Colon (tissue), 2 donors: Measurements from ENCODE around the gene AJAP1.

ENCODE experiments used
- FAIRE-seq: peaks from 2 replicates; lab custom pipeline; 2012; peaks lifted over from hg19 to GRCh38; lab: Jason Lieb, UNC
- donor health status: control.
- donor health status: control.

Gene AJAP1

DNA sequence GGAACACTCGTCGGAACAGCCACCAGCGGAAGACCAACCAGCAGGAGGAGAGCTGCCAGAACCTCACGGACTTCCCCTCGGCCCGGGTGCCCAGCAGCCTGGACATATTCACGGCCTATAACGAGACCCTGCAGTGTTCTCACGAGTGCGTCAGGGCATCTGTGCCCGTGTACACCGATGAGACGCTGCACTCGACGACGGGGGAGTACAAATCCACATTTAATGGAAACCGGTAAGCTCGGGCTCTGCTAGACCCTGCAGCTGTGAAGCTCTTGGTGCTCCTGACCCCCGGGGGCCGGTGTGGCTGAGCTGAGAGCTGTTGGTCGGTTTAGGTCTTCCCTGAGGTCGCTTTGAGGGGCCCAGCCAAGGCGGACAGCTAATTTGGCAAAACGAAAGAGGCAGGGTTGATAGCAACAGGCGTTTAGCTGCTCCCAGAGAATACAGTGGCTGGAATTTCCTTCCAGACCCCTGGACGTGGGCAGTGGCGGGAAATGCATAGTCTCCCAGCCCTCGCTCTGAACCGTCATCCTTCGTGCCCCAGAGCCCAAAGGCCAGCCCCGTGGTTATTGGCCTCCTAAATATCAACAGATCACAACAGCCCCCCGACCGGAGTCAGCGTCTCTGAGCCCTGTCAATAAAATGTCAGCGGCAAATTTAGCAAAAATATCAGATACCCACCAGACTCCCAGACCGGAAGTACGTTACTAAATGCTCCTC lies 118.0 kb downstream of the AJAP1 start:
- no peak for FAIRE-seq

GRCh38 chr1:4773226-4773625 lies 118.8 kb downstream of the AJAP1 start:
- FAIRE-seq = no peak

DNA sequence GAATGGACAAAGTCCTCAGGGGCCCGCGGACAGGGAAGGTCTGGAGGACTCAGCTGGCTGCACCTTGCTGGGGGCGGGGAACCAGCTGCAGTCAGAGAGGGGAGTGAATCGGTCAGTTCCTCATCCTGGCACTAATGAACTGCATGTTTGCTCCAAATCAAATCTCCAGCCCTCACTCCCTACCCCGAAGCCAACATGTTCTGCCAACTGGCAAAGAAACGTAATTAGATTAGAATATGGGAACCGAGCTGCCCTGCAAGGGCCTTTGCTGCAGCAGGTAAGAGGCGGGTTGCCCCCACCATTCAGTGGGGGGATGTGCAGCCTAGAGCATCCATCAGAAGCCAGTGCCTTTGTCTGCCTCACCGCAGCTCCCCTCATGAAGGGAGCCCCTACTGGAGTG lies 121.1 kb downstream of the AJAP1 start:
- no peak for FAIRE-seq

- FAIRE-seq = no peak
Observed at GRCh38 chr1:4778056-4778455, 123.6 kb downstream of the AJAP1 start.

DNA sequence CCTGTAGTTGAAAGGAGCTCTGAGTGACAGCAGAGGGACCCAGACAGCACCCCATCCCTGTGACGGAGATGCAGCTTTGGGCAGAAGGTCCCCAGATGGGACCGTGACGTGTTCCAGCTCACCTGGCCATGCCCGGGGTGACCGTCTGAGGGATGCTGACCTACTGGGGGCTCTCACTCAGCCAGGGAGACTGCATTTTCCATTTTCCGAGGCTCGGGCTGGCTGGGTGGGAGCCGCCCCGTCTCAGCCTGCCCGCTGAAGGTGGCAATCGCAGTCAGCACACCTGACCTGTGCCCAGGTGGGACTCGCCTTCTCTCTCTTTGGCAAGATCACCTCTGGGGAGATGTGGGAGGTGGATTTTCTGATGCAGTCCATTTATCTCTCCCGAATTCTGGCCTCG lies 127.2 kb downstream of the AJAP1 start:
- no peak for FAIRE-seq

GRCh38 chr1:4784761-4785160 lies 130.4 kb downstream of the AJAP1 start:
- FAIRE-seq = no peak

GRCh38 chr1:4786055-4786454 lies 131.6 kb downstream of the AJAP1 start:
- no peak for FAIRE-seq

GRCh38 chr1:4787551-4787950 lies 133.1 kb downstream of the AJAP1 start:
- no peak for FAIRE-seq

DNA sequence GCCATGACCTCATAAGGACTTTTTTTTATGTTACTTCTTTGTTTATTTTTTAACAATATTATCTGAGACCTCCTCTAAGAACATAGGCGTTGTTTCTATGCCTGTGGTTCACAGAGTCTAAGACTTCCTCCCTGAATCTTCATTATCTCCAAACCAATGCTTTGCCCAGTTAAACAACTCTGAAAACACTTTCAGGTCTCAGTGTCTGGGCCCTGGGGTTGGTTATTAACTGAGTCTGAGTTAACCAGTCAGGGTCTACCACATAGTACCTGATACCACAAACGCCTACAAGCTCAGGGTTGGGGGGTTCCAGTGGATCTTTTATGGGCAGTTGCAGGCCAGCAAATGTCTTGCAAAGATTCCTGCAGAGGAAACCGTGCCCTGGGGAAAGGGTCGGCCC lies 138.2 kb downstream of the AJAP1 start:
- FAIRE-seq = no peak

- FAIRE-seq = no peak
Observed at GRCh38 chr1:4794020-4794780, 139.8 kb downstream of the AJAP1 start.

- no peak for FAIRE-seq
Observed at GRCh38 chr1:4796161-4797015, 142.0 kb downstream of the AJAP1 start.

DNA sequence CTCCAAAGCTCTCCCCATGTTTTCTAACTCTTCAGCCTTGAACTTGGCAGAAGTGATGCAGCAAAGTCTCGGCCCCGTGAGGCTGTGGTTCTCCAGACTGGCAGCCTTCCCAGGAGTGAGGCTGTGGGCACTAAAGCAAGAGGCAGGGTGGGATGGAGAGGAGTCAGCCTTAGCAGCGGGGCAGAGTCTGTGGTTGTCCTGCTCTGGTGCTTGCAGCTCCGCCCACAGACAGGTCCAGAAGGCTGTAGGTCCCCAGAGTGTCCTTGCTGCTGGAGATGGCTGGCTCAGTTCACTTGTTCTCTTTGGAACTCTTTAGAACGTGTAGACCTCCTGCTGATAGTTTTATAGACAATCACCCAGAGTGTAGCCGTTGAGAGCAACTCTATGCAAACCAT lies 142.6 kb downstream of the AJAP1 start:
- no peak for FAIRE-seq

GRCh38 chr1:4797429-4797828 lies 143.0 kb downstream of the AJAP1 start:
- no peak for FAIRE-seq

DNA sequence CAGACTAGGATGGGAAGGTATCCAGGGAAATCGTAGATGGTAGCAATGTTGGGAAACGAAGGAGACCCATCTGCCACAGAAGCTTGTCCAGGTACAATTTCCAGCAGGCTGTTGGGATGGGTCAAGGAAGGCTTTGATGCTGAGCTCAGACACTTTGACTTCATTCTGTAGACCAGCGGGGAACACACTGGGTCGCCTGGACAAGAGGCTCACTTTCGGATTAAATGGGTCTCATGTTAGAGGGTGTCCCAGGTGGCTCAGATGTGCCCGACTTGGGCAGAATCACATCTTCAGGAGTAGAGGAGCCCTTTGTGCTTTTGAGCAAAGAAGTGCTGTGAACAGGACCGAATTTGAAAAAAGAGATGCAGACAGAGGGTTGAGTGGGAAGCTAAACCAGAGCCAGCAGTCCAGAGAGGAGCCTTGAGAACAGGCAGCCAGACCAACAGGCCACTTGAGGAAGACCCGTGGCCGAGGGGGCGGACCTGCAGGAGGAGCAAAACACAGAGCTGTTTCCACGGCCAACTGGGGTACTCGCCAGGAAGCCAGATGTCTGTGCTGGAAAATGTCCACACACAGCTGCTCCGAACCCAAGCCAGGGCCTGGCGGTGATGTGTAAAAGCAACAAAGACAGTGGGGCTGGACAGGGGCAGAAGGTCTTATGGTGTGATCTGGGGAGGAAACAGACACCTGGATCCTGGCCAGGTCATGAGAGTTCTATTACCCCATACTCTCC lies 146.9 kb downstream of the AJAP1 start:
- no peak for FAIRE-seq

DNA sequence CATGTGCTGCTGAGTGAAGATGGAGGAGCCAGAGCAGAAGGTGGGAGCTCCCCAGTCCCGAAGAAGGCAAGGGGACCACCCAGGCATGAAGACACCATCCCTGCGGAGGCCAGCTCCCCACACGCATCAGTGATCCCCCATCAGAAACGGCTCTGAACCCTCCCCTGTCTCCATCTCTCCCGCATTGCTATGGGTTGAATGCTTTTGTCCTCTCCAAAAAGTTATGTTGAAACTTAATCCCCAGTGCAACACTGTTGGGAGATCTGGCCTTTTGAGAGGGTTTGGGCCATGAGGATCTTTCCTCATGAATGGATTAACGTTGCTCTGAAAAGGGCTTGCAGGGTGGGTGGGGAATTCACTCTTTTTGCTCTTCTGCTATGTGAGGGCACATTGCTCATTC lies 147.6 kb downstream of the AJAP1 start:
- FAIRE-seq = no peak

- FAIRE-seq = no peak
Observed at GRCh38 chr1:4803335-4803734, 148.9 kb downstream of the AJAP1 start.

DNA sequence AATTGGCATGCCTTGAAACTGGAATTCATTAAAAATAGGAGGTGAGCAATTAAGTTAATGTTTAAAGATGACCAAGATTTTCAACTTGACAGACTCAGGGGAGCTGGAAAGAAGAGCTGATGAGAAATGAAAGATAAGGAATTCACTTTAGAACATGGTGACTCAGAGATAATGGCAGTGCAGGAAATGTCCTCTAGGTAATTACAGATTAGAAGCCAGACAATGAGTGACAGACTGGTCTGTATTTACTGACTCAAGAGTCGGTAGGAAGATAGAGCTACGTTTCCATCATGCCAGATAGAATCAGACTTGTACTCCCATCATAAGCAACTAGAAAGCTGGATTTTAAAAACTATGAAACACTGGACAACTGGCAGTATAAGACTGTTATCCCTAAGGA lies 151.6 kb downstream of the AJAP1 start:
- no peak for FAIRE-seq

DNA sequence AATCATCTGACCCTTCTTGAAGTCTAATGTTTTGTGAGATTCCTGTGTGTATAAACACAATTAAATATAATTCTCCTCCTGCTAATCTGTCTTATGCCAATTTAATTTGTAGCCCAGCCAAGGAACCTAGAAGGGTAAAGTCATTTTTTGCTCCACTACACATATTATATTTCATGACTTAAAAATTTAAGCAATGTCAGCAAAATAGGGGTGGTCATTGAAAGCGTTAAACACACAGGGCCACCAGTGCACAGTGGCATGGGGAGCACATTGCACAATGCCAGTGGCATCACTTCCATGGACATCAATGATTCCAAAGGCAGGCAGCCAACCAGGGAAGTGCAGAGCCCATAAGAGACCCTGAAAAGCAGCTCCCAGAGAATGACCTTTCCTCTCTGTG lies 166.1 kb downstream of the AJAP1 start:
- no peak for FAIRE-seq

GRCh38 chr1:4825800-4826450 lies 171.5 kb downstream of the AJAP1 start:
- no peak for FAIRE-seq

- no peak for FAIRE-seq
Observed at GRCh38 chr1:4830707-4831106, 176.3 kb downstream of the AJAP1 start.

- no peak for FAIRE-seq
Observed at GRCh38 chr1:4836574-4836973, 182.2 kb downstream of the AJAP1 start.
